ENCODE data around the gene MYCT1. TPM values are rescaled to one million over a fixed set of nuclear protein-coding genes. Genes with fewer than 3 reads are reported as not detected.
"Not testable (repeated sequence)": the region's sequence is repeated elsewhere in the genome, so short reads cannot be mapped to it uniquely, and the experiment has no call there.

MYCT1 gene
- total RNA-seq: under 1 TPM in 2 of 8 experiments, not detected in 6; 0.09 to 0.28 TPM

- WGBS, 10 experiments: 47 to 100% (median 92%) methylated on average over 1 to 2 of the region's 2 CpGs; no CpG with 5 or more reads in 1 of the 10 experiments
- no peak for ATAC-seq (replicated peaks in 6 of 8)
- Histone ChIP-seq H3K4me3 (no peak within 1 kb of the TSS), H3K4me1 (replicated peaks in 1 of 2) (peaks cover 0 to 7% of the 10 kb centered on the region in 2 donors), H3K27ac (no peak within 1 kb of the TSS)
- in situ Hi-C loops (cut with MboI; ENCODE audit: low pct_unique_long_range_greater_than_20kb in 2 of 9, low sequenced_read_pairs in 9 of 9, unreplicated experiment in 9 of 9): no loop called here
Observed at GRCh38 chr6:152697634-152698033, at the start of gene MYCT1. TSS of gene MYCT1 (plus strand) at chr6:152697897. CDS start at chr6:152697903, 6 bp downstream.

- in situ Hi-C loops (cut with MboI; ENCODE audit: low pct_unique_long_range_greater_than_20kb in 2 of 9, low sequenced_read_pairs in 9 of 9, unreplicated experiment in 9 of 9): loop anchor here in 1 of 9 experiments (10.0 kb wide), 1 partner anchor 93 kb away; no protein-coding TSS in a partner anchor
- 0 to 100% (median 43%) methylated on average over 2 of the region's 2 CpGs; no CpG with 5 or more reads in 4 of the 10 experiments for WGBS, 10 experiments
- Histone ChIP-seq H3K4me1 (replicated peaks in 1 of 2) (no peaks in the 10 kb centered on the region), H3K4me3 (no peak overlapping the region), H3K27ac (no peak overlapping the region)
- ATAC-seq (replicated peaks in 6 of 8): peak in 1 of 8 experiments; percentile 23
Observed at GRCh38 chr6:152648105-152648504, 49.6 kb upstream of the MYCT1 start.

GRCh38 chr6:152651986-152652385 lies 45.7 kb upstream of the MYCT1 start:
- Histone ChIP-seq H3K4me3 (no peak overlapping the region), H3K27ac (no peak overlapping the region), H3K4me1 (replicated peaks in 1 of 2) (no peaks in the 10 kb centered on the region)
- 0 to 50% (median 39%) methylated on average over 1 to 3 of the region's 3 CpGs; no CpG with 5 or more reads in 2 of the 10 experiments for WGBS, 10 experiments
- ATAC-seq (replicated peaks in 6 of 8): peak in 1 of 8 experiments; percentile 47
- in situ Hi-C loops (cut with MboI; ENCODE audit: low pct_unique_long_range_greater_than_20kb in 2 of 9, low sequenced_read_pairs in 9 of 9, unreplicated experiment in 9 of 9): no loop called here

- no peak overlapping the region for H3K27ac ChIP-seq
- in situ Hi-C loops (cut with MboI; ENCODE audit: low pct_unique_long_range_greater_than_20kb in 2 of 9, low sequenced_read_pairs in 9 of 9, unreplicated experiment in 9 of 9): no loop called here
- WGBS, 10 experiments: 50 to 100% (median 82%) methylated on average over 1 to 3 of the region's 3 CpGs; no CpG with 5 or more reads in 6 of the 10 experiments
- ATAC-seq (replicated peaks in 6 of 8): no peak
- no peaks in the 10 kb centered on the region for H3K4me1 ChIP-seq (replicated peaks in 1 of 2)
- no peak overlapping the region for H3K4me3 ChIP-seq
Observed at GRCh38 chr6:152661776-152662175, 35.9 kb upstream of the MYCT1 start.

DNA sequence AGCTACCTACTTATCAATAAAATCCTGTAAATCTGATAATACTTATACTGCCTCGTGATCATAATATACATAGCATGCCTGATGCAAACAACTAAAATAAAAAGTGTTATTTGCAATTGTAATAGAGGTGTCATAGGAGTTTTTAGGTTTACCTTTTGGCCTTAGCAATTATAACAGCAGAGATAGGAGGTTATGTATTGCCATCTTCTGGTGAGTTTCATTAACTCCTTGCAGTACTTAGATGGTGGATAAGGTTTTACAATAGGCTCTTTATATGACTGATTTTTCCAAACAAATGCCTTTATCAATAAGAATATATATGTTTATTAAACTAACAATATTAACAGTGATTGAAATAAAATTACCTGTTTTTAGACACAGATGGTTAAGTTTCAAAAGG lies 27.8 kb upstream of the MYCT1 start:
- WGBS, 10 experiments: 0 to 80% (median 0%) methylated on average over 1 of the region's 1 CpG; no CpG with 5 or more reads in 2 of the 10 experiments
- no peak overlapping the region for H3K27ac ChIP-seq
- no peak overlapping the region for H3K4me3 ChIP-seq
- H3K4me1 ChIP-seq (replicated peaks in 1 of 2): no peaks in the 10 kb centered on the region
- peak in 3 of 8 experiments; percentile 70 to 77 (median 72) for ATAC-seq (replicated peaks in 6 of 8)
- in situ Hi-C loops (cut with MboI; ENCODE audit: low pct_unique_long_range_greater_than_20kb in 2 of 9, low sequenced_read_pairs in 9 of 9, unreplicated experiment in 9 of 9): no loop called here

DNA sequence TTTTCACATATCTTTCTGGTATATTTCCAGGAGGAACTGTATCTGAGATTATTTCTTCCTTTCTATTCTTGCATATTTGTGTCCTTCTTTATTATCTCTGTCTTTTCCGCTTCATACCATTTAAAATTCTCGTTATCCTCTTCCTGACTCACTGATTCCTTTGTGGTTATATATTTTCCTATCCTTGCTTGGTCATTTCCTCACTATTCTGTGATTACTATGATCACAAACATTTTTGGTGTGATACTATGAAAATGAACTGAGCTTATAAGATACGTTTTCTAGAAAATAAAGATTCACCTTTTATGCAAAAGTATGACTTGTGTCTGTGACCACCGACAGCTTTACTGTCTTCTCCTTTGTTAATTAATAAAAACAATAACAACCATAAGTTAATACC lies 26.5 kb upstream of the MYCT1 start:
- in situ Hi-C loops (cut with MboI; ENCODE audit: low pct_unique_long_range_greater_than_20kb in 2 of 9, low sequenced_read_pairs in 9 of 9, unreplicated experiment in 9 of 9): no loop called here

GRCh38 chr6:152673236-152673635 lies 24.5 kb upstream of the MYCT1 start:
- Histone ChIP-seq H3K4me3 (no peak overlapping the region), H3K4me1 (replicated peaks in 1 of 2) (no peaks in the 10 kb centered on the region), H3K27ac (no peak overlapping the region)
- in situ Hi-C loops (cut with MboI; ENCODE audit: low pct_unique_long_range_greater_than_20kb in 2 of 9, low sequenced_read_pairs in 9 of 9, unreplicated experiment in 9 of 9): no loop called here
- ATAC-seq (replicated peaks in 6 of 8): peak in 2 of 8 experiments; percentile 48 to 53

More for the DNA sequence above, 26.5 kb upstream of the MYCT1 start:
- ATAC-seq (replicated peaks in 6 of 8): no peak
- H3K27ac ChIP-seq: no peak overlapping the region
- no peak overlapping the region for H3K4me3 ChIP-seq
- no peaks in the 10 kb centered on the region for H3K4me1 ChIP-seq (replicated peaks in 1 of 2)
- 21 to 77% (median 56%) methylated on average over 3 to 4 of the region's 4 CpGs for WGBS, 10 experiments

DNA sequence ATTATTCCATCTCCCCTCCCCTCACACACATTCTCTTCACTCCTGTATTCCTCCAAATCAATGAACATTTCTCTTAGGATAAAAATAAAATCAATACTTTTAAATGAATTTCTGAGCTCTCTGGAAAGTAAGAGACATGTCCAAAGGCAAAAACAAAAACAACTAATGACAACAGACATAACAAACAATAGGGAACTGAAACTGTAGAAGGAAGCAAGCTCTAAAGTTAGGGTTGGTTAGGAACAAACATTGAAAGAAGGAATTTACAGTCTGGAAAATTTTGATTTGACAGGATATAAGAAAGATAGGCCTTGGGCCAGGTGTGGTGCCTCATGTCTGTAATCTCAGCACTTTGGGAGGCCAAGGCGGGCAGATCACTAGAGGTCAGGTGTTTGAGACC lies 17.5 kb upstream of the MYCT1 start:
- in situ Hi-C loops (cut with MboI; ENCODE audit: low pct_unique_long_range_greater_than_20kb in 2 of 9, low sequenced_read_pairs in 9 of 9, unreplicated experiment in 9 of 9): no loop called here

DNA sequence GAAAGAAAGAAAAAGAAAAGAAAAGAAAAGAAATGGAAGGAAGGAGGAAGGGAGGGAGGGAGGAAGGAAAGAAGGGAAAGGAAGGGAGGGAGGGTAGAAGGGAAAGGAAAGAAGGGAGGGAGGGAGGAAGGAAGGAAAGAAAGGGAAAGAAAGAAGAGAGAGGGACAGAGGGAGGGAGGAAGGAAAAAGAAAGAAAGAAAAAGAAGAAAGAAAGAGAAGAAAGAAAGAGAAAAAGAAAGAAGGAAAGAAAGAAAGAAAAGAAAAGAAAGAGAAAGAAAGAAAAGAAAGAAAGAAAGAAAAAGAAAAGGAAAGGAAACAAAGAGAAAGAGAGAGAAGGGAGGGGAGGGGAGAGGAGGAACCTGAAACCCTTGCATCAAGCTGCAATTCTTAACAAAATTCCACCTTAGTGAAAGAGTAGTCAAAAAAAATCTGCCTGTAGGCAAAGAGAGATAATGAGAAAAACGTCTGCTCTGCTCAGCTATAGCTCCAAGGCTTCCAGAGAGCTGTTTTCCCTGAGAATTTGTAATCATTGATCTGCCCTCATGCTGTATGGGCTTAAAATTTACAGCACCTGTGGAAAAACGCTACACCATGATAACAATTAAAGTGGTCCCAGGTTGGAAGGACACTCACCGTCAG lies 16.7 kb upstream of the MYCT1 start:
- 0 to 82% (median 47%) methylated on average over 2 to 3 of the region's 3 CpGs for WGBS, 10 experiments
- Histone ChIP-seq H3K27ac (no peak overlapping the region), H3K4me1 (replicated peaks in 1 of 2) (peaks cover 3 to 8% of the 10 kb centered on the region in 2 donors), H3K4me3 (no peak overlapping the region)
- ATAC-seq (replicated peaks in 6 of 8): no peak
- in situ Hi-C loops (cut with MboI; ENCODE audit: low pct_unique_long_range_greater_than_20kb in 2 of 9, low sequenced_read_pairs in 9 of 9, unreplicated experiment in 9 of 9): no loop called here

More for the DNA sequence above, 17.5 kb upstream of the MYCT1 start:
- H3K27ac ChIP-seq: no peak overlapping the region
- H3K4me3 ChIP-seq: no peak overlapping the region
- H3K4me1 ChIP-seq (replicated peaks in 1 of 2): peaks cover 3 to 8% of the 10 kb centered on the region in 2 donors
- ATAC-seq (replicated peaks in 6 of 8): no peak
- 60 to 100% (median 90%) methylated on average over 1 of the region's 1 CpG; no CpG with 5 or more reads in 4 of the 10 experiments for WGBS, 10 experiments

- no peak overlapping the region for H3K27ac ChIP-seq
- WGBS, 10 experiments: 10 to 100% (median 76%) methylated on average over 1 to 8 of the region's 8 CpGs
Observed at GRCh38 chr6:152682141-152682540, 15.6 kb upstream of the MYCT1 start.

DNA sequence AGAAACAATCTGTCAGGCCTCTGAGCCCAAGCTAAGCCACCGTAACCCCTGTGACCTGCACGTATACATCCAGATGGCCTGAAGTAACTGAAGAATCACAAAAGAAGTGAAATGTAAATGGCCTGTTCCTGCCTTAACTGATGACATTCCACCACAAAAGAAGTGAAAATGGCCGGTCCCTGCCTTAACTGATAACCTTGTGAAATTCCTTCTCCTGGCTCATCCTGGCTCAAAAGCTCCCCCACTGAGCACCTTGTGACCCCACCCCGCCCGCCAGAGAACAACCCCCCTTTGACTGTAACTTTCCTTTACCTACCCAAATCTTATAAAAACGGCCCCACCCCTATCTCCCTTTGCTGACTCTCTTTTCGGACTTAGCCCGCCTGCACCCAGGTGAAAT lies 14.8 kb upstream of the MYCT1 start:
- H3K27ac ChIP-seq; H3K4me1 ChIP-seq (replicated peaks in 1 of 2); in situ Hi-C loops (cut with MboI; ENCODE audit: low pct_unique_long_range_greater_than_20kb in 2 of 9, low sequenced_read_pairs in 9 of 9, unreplicated experiment in 9 of 9); H3K4me3 ChIP-seq; ATAC-seq (replicated peaks in 6 of 8): not testable (repeated sequence)
- 0 to 92% (median 44%) methylated on average over 1 to 5 of the region's 8 CpGs; no CpG with 5 or more reads in 4 of the 10 experiments for WGBS, 10 experiments

More at GRCh38 chr6:152682141-152682540, 15.6 kb upstream of the MYCT1 start:
- ATAC-seq (replicated peaks in 6 of 8): no peak
- H3K4me3 ChIP-seq: no peak overlapping the region
- peaks cover 3 to 8% of the 10 kb centered on the region in 2 donors for H3K4me1 ChIP-seq (replicated peaks in 1 of 2)
- in situ Hi-C loops (cut with MboI; ENCODE audit: low pct_unique_long_range_greater_than_20kb in 2 of 9, low sequenced_read_pairs in 9 of 9, unreplicated experiment in 9 of 9): no loop called here

GRCh38 chr6:152685819-152686218 lies 11.9 kb upstream of the MYCT1 start:
- Histone ChIP-seq H3K27ac (no peak overlapping the region), H3K4me3 (no peak overlapping the region), H3K4me1 (replicated peaks in 1 of 2) (peaks cover 3 to 8% of the 10 kb centered on the region in 2 donors)
- in situ Hi-C loops (cut with MboI; ENCODE audit: low pct_unique_long_range_greater_than_20kb in 2 of 9, low sequenced_read_pairs in 9 of 9, unreplicated experiment in 9 of 9): no loop called here
- 30 to 100% (median 78%) methylated on average over 1 to 6 of the region's 12 CpGs; no CpG with 5 or more reads in 1 of the 10 experiments for WGBS, 10 experiments
- no peak for ATAC-seq (replicated peaks in 6 of 8)

DNA sequence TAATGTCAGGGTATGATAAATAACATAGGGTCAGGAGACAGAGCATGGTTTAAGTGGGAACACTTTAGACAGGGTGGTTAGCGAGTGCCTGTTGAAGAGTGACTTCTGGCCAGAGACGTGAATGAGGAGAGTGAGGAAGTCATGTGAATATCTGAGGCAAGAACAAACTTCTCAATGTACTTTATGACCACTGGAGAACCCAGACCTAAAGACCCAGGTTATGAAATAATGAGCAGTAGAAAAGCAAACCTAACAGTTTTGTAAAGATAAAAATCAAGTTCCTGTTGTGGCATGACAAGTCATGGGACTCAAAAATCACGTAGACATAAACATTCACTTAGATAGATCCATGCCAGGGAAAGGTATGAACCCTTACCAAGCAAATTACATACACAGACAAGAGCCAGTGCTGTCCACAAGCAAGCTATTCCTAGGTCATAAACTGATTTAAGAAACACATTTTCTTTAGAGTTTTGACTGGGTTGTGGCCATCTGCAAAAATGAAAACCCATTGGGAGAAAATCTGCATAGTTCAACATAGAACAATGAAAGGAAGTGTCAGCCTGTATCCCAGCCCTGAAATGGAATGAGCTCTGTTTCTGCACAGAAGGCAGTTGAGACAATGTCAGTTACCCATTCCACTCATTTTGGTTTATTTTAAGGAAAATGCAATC lies 2.2 kb upstream of the MYCT1 start:
- Histone ChIP-seq H3K4me1 (replicated peaks in 1 of 2) (no peaks in the 10 kb centered on the region), H3K27ac (no peak overlapping the region), H3K4me3 (no peak overlapping the region)
- peak in 2 of 8 experiments; percentile 44 to 48 for ATAC-seq (replicated peaks in 6 of 8)
- in situ Hi-C loops (cut with MboI; ENCODE audit: low pct_unique_long_range_greater_than_20kb in 2 of 9, low sequenced_read_pairs in 9 of 9, unreplicated experiment in 9 of 9): no loop called here
- 31 to 90% (median 80%) methylated on average over 2 to 3 of the region's 3 CpGs; no CpG with 5 or more reads in 4 of the 10 experiments for WGBS, 10 experiments
